HUDEP-2 (cell line): ENCODE data around the gene DIO2.

Experiments
- DNase-seq, 76 experiments: peaks; one replicate each; lab custom pipeline; 2025; ENCODE audit not compliant: unreplicated experiment in 76 of 76; lab: John Stamatoyannopoulos, UW

The DIO2 gene

DNA sequence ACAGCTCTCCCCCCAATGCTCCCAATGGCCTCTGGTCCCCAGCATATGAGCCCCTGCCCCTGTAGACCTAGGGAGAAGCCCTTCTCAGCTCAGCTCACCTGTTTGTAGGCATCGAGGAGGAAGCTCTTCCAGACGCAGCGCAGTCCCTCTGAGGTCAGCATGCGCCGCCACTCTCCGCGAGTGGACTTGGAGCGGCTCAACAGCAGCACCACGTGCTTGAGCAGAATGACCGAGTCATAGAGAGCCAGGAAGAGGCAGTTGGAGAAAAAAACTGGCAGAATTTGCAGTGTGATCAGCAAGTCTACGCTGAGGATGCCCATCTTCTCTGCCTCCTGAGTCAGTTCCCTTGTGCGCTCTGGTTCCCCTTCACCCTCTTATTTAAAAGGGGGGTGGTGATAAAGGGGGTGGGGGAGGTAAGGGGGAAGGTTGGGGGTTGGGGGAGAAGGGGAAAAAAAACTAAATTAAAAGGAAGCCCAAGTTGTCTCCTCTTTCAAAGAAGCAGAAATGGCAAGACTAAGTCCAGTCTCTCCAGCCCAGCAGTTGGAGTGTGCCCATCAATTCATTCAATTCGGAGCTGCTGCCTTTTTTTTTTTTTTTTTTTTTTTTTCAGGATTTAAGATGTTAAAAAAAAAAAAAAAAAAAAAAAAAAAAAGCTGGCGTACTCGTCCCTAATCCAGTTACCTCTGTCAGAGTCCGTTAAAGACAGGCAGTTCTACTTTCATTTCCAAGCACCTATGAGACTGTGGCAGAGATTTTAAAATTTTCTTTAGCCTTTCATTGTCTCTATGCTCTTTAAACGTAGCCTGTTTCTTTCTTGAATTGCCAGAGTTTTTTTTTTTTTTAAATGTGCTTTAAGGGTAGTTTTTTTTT, at the start of gene DIO2:
DIO2 (minus strand) TSS at position 352 of the 870 bp plus-strand sequence; CDS start at position 320, 32 bp downstream.
- no peak for DNase-seq

DNA sequence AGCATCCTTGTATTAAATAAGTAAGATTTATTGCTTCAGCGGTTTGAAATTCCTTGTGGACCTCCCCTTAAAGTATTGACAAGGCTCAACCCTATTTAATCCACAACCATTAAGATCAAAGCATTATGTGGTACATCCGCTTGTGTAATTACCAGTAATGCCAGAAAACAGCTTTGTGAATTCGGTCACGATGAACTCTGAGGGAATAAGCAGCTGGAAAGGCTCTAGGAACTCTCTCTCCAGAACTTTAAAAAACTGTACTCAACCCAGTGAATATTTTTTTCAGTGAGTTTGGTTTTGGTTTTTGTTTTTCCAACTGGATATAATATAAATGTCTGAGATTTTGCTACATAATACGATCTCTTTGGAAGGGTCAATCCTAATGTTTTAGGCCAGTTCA, 49.3 kb upstream of the DIO2 start:
- DNase-seq = no peak

GRCh38 chr14:80239631-80240030, 28.3 kb upstream of the DIO2 start:
- no peak for DNase-seq

GRCh38 chr14:80237143-80237542, 25.8 kb upstream of the DIO2 start:
- DNase-seq = no peak

- no peak for DNase-seq
Measured at GRCh38 chr14:80233470-80234089, 22.3 kb upstream of the DIO2 start.

DNA sequence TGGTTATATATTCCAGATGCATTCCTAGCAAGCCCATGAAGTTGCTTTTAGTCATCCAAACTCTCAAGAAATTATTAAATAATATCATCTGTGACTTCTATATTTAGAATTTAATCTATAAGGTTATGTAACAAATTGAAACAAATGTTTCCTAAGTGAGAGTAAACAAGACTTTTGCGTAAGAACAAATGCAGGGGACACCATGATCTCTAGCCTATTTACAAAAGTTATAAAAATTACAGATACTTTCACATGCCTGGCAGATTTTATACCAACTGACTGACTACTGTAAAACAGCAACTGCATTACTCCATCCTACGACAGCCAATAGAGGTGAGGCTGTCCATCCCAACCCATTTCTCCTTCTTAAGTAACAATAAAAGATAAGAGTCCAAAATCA, 20.4 kb upstream of the DIO2 start:
- DNase-seq = no peak

GRCh38 chr14:80223696-80224465, 12.6 kb upstream of the DIO2 start:
- DNase-seq = no peak

DNA sequence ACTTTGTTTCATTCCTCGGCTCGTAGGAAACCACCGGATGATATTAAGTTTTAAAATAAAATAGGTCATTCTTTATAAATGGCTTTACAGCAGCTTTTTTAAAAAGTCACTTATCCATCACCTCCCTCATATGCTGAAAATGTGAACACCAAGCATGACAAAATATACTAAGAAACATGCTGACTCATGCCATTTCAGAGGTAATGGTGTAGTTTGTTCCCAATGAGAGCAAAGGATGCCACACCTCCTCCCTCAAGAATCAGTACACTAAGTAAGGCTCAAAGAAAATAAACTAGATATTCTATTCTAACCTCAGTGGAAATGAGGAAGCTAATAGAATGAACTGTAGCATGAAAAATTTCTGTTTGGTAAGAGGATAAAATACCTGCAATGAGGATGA, 5.5 kb upstream of the DIO2 start:
- no peak for DNase-seq

- no peak for DNase-seq
Measured at GRCh38 chr14:80215756-80216581, 4.7 kb upstream of the DIO2 start.

DNA sequence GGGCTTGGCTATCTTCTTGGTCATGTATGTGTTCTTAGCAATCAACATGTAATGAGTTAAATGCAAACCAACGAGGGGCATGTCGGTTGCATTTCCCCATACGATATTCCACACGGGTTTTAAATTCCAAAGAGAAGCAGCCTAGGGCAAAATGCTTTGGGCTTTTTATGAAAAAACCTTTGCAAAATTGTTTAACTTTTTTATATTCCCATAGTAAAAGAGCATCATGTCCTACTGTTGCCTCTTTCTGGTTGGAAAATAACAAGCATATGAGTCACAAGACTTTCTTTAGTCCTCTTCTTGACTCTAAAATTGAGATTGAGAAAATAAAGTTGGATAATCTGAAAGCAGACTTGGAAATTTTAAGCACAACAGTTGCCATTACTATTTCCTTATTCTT, 3.8 kb upstream of the DIO2 start:
- DNase-seq = no peak

- DNase-seq = peak in 42 of 76 experiments; percentile 0 to 61 (median 19)
Measured at GRCh38 chr14:80213602-80214001, 2.3 kb upstream of the DIO2 start.

GRCh38 chr14:80212023-80212397, 706 bp upstream of the DIO2 start:
- DNase-seq = no peak

DNA sequence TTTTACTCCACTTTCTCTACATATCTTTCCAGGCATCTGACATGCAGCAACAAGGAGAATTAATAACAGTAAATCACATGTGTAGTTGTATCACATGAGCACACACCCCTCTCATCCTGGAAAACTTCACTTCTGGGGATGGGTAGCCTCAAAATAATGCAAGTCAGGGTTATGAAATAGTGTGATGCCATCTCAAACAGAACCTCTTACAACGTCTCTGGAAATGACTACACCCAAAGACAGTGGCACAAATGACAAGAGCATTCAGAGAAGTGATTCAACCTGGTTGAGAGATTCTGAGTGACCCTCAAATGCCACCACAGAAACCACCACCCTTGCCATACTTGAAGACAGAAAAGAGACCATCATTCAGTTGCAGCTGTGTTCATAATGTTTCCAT, 2.8 kb downstream of the DIO2 start:
- no peak for DNase-seq

- DNase-seq = no peak
Measured at GRCh38 chr14:80206351-80207080, 4.8 kb downstream of the DIO2 start.

DNA sequence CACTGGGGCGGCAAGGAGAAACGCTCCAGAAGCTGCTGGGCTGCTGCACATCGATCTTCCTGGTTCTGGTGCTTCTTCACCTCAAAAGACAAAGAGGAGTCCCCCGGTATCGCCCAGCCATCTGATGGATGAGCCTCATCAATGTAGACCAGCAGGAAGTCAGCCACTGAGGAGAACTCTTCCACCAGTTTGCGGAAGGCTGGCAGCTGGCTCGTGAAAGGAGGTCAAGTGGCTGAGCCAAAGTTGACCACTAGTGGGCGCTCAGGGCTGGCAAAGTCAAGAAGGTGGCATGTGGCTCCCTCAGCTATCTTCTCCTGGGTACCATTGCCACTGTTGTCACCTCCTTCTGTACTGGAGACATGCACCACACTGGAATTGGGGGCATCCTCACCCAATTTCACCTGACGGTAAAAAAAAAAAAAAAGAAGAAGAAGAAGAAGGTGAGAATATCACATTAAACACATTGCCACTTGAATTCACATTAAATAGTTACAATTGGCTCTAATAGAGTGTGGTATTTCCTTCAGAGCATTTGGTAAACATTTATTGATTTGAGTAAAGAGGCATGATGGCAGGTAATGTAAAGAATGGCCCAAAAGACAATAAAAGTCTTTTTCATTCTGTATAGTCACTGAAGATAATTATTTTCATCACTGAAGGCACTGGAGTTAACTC, 8.3 kb downstream of the DIO2 start:
- DNase-seq = peak in 44 of 76 experiments; percentile 1 to 55 (median 22)

DNA sequence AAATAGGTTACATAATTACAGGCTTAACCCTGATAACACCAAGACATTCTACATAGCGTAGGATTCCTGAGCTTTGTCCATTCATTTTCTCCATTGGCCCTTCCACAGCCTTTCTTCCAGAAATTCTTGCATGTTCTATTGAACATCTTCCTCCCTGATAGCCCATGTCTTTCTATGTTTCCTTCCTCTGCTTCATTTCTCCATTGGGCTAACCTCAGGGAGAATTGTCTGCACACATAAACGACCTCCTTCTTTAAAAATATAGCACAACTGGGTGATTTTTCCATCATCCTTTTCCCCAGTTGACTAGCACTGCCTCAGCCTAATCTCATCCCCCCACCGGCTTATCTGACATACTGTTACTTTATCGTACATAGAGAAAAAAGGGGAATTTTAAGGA, 11.2 kb downstream of the DIO2 start:
- DNase-seq = no peak

DNA sequence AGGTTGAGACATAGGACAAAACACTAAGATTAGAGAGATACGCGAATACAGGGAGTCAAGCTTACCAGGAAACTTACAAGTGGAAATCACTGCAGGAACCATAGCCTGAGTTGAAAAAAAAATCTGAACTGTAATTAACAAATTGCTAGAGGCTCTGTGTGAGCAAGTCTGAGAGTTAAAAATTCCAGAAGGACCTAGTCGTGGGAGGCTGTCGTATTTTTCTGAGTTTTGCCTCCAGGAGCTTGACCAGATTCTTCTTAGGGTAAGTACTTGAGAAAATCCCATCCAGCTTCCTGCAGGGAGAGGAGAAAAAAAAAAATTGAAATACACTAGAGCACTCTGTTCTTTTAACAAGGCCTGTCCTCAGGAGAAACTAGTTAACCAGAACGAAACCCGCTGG, 22.7 kb downstream of the DIO2 start:
- no peak for DNase-seq

- no peak for DNase-seq
Measured at GRCh38 chr14:80186301-80186800, 25.0 kb downstream of the DIO2 start.

- DNase-seq = no peak
Measured at GRCh38 chr14:80176893-80177292, 34.4 kb downstream of the DIO2 start.
